ENCODE measurements around the gene HS3ST3A1.

Gene HS3ST3A1

GRCh38 chr17:13601776-13602551, at the start of gene HS3ST3A1:
HS3ST3A1 (minus strand) TSS chr17:13601929; CDS start chr17:13601129, 800 bp downstream.
- peak; percentile 89 for DNase-seq

DNA sequence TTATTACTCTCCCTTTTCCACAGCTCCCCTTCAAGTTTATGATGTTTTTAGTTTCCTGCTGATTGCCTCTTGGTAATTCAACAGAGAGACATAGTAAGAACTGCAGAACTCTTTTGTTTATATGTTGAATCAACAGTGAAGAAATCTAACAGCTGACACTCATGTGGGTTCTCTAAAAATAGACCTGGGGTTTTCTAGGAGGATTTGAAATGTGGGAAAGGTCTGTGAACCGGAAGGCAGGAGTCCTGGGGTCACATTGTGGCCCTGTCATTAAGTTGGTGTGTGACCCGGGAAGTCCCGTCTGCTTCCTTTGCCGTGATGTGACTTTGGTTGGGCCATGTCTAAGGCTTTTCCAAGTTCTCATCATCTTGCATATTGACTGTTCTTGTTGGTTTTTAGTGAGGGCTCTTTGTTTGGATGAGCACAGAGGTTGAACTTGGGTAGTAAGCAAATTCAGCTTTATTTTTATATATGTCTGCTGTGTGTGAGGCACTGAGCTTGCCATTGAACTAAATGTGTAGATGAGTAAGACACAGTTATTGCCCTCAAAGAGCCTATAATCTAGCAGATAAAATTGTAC, 48.5 kb upstream of the HS3ST3A1 start:
- no peak for DNase-seq

DNA sequence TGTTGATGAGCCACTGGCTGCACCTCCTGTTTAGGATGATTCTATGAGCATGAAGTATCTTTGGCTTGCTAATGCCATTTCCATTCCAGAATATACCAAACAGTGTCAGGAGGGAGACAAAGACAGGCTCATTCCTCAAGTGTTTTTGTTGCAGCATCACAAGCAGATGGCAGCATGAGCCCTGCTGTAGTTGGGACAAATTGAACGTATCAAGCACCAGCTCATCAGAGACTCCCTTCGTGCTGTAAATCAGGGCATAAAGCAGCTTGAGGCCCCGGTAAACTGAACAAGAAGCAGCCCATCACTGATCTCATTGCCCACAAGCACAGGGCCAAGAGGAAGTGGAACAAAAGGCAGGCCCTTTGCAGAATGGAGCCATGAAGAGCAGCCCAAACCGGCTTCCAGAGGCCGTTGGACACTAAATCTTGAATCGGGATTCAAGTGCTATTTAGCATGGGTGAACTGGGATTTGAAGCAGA, 45.9 kb upstream of the HS3ST3A1 start:
- peak; percentile 55 for DNase-seq

DNA sequence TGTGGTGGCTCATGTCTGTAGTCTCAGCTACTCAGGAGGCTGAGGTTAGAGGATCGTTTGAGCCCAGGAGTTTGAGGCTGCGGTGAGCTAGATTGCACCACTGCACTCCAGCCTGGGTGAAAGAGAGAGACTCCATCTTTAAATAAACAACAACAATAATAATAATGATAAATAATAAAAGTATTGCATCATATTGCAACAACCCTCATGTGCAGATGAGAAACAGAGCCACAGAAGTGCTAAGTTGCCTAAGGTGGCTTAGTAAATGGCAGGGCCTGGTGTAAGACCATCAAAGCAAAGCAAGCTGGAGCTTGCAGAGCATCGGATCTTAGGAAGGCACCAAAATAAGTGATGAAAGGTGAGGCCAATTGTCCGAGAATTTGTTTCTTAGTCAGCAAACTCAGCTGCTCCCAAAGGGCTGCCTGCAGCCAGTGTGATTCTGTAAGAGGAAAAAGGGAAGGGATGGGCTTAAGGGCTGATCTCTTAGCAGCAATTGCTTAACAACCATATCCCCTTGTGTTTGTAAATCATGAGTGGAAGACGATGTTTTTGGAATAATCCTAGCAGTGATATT, 45.3 kb upstream of the HS3ST3A1 start:
- no peak for DNase-seq

DNA sequence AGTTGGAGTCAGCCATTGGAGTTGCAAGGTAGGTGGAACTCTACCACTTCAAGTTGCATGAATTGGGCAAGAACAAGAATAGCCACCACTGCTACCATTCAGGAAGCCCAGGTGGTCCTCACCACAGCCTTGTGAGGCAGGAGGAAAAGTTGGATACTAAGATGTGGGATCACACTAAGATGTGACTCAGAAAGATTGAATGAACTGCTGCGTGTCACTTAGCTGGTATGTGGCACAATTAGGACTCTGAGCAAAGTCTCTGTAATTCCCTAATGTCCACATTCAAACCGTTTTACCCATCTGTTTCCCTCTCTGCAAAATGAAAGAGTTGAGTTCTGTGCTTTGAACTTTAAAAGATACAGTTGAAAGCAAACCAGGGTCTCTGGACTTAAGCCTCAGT, 44.7 kb upstream of the HS3ST3A1 start:
- DNase-seq, result peak; percentile 72

DNA sequence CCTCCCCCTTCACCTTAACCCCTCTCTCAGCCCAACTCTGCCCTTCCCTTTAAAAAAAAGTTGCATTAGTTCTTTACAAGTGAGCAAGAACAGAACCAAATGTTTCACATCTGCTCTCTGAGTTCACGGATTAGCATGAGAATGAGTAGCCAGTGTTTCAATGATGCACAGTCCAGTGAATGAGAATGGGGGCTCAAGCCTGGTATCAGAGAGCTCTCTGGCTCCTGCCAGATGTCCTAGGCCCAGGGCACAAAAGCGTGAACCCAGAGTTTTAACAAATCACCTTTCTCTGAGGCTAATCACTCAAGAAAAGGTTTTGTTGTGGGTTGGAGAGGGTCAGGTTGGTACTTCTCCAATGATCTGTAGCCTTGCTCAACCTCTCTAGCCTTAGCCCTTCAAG, 41.5 kb upstream of the HS3ST3A1 start:
- DNase-seq, result no peak

- DNase-seq, result no peak
Measured at GRCh38 chr17:13642188-13642587, 40.5 kb upstream of the HS3ST3A1 start.

- DNase-seq, result no peak
Measured at GRCh38 chr17:13640551-13640950, 38.8 kb upstream of the HS3ST3A1 start.

GRCh38 chr17:13638855-13639458, 37.2 kb upstream of the HS3ST3A1 start:
- DNase-seq, result peak; percentile 32

DNA sequence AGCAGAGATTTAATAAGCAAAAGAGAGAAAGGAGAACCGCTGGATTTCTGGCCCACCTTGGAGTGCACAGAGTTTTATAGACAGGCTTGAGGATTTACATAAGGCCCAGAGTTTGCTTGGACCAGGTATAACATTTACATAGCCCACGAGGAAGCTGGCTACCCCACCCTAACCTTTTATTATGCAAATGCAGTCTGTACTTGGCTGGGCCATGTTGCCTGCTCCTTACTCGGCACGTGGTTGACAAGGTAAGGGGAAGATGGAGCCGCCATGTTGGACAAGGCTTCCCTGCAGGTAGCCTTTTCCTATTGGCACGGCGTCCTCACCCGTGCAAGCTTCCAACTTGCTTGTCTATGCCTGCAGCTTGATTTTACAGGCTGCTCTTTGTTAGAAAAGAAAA, 35.2 kb upstream of the HS3ST3A1 start:
- no peak for DNase-seq

DNA sequence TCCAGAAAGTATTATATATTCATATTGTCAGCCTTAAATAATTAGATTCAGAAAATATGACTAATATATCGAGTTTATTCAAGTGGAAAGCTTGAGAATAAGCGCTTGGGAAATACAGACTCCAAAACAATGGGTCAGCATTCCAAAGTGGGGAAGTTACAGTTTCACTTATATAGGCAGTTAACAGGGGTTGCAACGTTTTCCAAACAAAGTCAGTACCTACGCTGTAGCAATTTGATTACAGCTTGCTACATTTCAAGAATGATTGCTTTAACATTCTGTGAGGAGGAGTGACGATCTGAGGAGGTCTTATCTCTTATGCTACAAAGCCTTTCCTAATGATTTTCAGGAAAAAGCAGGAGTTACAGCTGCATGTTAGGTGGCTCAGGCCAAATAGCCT, 34.2 kb upstream of the HS3ST3A1 start:
- no peak for DNase-seq

GRCh38 chr17:13634021-13634420, 32.3 kb upstream of the HS3ST3A1 start:
- DNase-seq, result no peak

- DNase-seq, result peak; percentile 13
Measured at GRCh38 chr17:13631529-13631928, 29.8 kb upstream of the HS3ST3A1 start.

GRCh38 chr17:13626703-13627102, 25.0 kb upstream of the HS3ST3A1 start:
- peak; percentile 80 for DNase-seq

DNA sequence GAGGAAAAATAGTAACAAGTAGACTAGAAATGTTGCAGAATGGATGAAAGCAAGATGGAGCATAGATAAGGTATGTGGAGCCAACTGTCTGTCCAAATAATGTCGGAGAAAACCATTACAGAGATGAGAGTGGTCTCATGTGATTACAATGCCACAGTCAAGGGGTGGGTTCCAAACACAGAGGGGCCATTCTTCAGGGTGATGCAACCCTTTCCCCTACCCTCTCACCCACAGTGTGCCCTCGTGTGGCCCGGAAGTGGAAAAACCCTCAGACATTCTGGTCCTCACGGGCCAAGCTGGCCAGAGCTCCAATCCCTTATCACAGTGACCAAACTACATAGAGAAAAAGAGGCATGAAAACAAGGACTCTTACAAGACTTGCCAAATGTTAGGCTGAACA, 17.7 kb upstream of the HS3ST3A1 start:
- no peak for DNase-seq

DNA sequence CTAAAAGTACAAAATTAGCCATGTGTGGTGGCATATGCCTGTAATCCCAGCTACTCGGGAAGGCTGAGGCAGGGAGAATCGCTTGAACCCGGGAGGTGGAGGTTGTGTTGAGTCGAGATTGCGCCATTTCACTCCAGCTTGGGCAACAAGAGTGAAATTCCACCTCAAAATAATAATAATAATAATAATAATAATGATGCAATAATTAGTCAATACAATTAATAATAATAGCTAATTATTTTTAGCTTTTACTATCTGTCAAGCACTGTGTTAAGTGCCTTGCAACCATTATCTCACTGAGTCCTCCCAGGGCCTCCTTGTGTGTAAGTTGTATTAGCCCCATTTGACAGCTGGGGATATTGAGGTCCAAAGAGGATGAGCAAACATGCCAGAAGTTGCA, 14.3 kb upstream of the HS3ST3A1 start:
- DNase-seq, result no peak

- DNase-seq, result no peak
Measured at GRCh38 chr17:13609941-13610340, 8.2 kb upstream of the HS3ST3A1 start.

DNA sequence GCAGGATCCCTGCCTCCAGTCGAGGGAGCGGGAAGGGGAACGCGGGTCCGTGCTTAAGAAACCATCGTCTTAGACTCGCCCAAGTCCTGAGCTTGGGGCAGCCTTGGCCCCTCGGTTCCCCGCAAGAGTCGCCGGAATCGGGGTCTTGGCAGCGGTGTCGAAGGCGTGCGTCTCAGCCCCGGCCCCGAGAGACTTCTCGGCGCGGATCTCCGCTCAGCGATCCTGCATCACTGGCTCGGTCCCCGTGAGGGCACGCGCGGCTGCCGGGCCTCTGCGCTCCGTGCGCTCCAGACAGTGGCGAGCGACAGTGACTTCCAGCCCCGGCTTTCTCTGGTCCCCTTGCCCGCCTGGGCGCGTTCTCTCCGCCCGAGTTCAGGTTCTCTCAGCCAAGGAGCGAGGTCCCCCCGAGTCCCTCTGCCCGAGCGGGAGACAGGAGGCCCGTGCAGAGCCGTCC, 380 bp downstream of the HS3ST3A1 start:
- no peak for DNase-seq

- DNase-seq, result peak; percentile 17
Measured at GRCh38 chr17:13600475-13601321, 1.0 kb downstream of the HS3ST3A1 start.

DNA sequence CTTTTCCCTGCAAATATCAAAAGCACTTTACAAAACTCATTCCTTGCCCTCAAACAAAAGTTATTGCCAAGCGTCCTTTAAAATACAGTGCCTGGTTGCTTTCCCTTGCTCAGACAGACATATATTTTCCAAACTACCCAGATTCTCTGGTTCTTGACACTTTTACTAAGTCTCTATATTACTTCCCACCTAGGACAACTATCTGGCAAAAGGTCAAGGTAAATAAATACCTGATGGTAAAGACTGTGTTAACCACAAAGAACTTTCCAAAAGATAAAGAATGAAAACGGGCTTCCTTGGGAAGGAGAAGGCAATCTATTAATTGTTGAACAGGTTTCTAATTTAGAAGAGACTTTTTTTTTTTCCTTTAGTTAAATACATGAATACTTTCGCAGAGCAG, 1.9 kb downstream of the HS3ST3A1 start:
- no peak for DNase-seq

DNA sequence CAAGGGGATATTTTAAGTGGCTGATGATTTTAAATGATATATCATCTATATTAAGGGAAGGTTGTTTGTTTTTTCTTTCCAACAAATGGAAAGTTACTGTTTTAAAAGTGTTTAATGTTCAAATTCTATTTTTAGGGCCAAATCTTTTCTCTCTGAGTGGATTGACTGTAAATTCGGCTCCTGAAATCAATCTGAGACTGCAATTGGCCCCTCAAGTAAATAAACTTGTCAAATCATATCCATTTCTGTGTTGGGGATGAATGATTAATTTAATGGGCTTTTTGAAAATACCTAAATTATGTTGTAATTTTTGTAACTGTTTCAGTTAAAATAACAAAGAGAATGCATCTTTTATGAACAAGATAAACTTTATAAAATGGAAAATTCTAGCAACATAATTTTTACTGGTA, 2.6 kb downstream of the HS3ST3A1 start:
- DNase-seq, result no peak

DNA sequence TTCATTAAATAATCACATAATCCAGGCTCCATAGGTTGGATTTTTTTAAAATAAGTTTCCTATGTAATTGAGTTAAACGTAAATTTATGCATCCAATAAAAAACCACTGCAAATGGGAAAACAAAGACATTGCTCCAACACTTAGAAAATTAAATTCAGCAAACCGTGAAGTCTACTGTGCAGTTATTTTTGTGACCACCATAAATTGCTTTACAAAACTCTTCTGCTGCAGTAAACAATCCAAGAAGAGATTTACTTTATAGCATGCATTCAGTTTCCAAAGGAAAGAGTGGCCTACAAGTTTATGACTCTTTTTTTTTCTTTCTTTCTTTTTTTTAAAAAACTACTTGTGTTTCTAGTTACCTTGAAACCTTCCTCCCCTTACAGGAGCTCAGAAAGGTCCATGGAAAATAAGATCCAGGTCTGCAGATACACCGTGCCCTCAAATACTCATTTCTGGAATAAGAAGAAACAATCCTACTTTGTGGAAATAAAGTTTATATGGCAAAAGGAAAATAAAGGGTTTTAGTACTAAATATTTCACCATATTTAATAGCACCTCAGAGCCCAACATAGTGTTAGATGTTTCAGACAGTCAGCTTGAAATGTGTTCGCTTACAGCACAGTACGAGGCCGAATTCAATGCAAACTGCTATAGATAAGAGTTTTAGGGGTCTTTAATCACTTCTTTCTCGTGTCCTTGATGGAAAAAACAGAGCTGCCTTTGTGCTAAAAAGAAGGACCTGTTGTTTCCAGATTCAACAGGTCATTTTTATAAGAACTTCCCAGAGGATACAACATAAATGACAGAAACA, 3.2 kb downstream of the HS3ST3A1 start:
- DNase-seq, result no peak
